Prostate gland (tissue), 2 donors: ENCODE data around the gene TAMM41. TPM values are rescaled to one million over a fixed set of nuclear protein-coding genes. Genes with fewer than 3 reads are reported as not detected.

Experiments
- DNase-seq: peaks from one replicate; pipeline ENCODE4 v3.0.0-alpha.2; 2019; ENCODE audit warnings: low spot score
- H3K27ac ChIP-seq, 2 donors: fragments of 200-600 bp; sonication (generic); 2 replicates each; pipeline ENCODE4 v1.5.1; 2017 to 2019
- H3K27me3 ChIP-seq: fragments of 200-600 bp; sonication (generic); replicated peaks from 2 replicates; pipeline ENCODE4 v1.5.1; 2019; ENCODE audit not compliant: insufficient read depth
- H3K36me3 ChIP-seq, 2 donors: fragments of 200-600 bp; sonication (generic); 1 replicate in 1 of 2; 2 replicates in 1 of 2; pipeline versions ENCODE4 v1.5.1 to v1.8.1; 2017 to 2019
- H3K4me1 ChIP-seq: fragments of 200-600 bp; sonication (generic); replicated peaks from 2 replicates; pipeline ENCODE4 v1.5.1; 2019
- H3K4me3 ChIP-seq, 2 donors: fragments of 200-600 bp; sonication (generic); 2 replicates each; pipeline ENCODE4 v1.5.1; 2017 to 2019
- H3K9me3 ChIP-seq: fragments of 200-600 bp; sonication (generic); 2 replicates; pipeline ENCODE4 v1.5.1; 2017
- CTCF ChIP-seq, 4 experiments: fragments of 200-600 bp in 2 of 4; fragments of 450-650 bp in 2 of 4; sonication (generic) in 2 of 4; IDR thresholded peaks; 1 replicate in 3 of 4; 2 replicates in 1 of 4; pipeline ENCODE4 v1.5.1; 2016 to 2019; ENCODE audit warnings: antibody characterized with exemption in 4 of 4, mild to moderate bottlenecking in 2 of 4, moderate library complexity in 2 of 4
- POLR2A ChIP-seq: fragments of 450-650 bp; IDR thresholded peaks from one replicate; pipeline ENCODE4 v1.6.1; 2016; ENCODE audit warnings: antibody characterized with exemption, mild to moderate bottlenecking
- POLR2AphosphoS5 ChIP-seq: sonication (generic); formaldehyde crosslinking; IDR thresholded peaks from one replicate; pipeline ENCODE4 v1.6.1; 2017; ENCODE audit warnings: antibody characterized with exemption
- WGBS: methylation state at CpG from one replicate; pipeline ENCODE4 v1.1.5; 2018; 5-methylcytosine and 5-hydroxymethylcytosine counted together
- intact Hi-C: fragments of 100-400 bp; cut with DNase I; formaldehyde crosslinking; loops from one replicate; pipeline ENCODE4 v1.14.2; 2022
- total RNA-seq, 2 donors: library from RNA; depleted of rRNA; stranded (reverse); fragments of >200 nt; gene quantifications; one replicate each; pipeline ENCODE4 v1.1.0, GENCODE V29; 2016

TAMM41 gene
- total RNA-seq, 2 donors from 2014 or later, result 11.2 to 18.8 TPM

GRCh38 chr3:11810276-11810675 lies 36.4 kb downstream of the TAMM41 start:
- no peak overlapping the region for H3K4me3 ChIP-seq
- H3K27ac ChIP-seq, result no peak overlapping the region
- TF ChIP-seq POLR2A, result no peak
- TF ChIP-seq POLR2AphosphoS5, result no peak
- no peak for TF ChIP-seq CTCF (IDR thresholded peaks at IDR 0.05)
- intact Hi-C loops, result no loop called here
- no peaks in the 10 kb centered on the region for H3K36me3 ChIP-seq
- 49% methylated on average over 3 of the region's 3 CpGs for WGBS
- no peaks in the 10 kb centered on the region for H3K9me3 ChIP-seq
- no peaks in the 10 kb centered on the region for H3K27me3 ChIP-seq
- H3K4me1 ChIP-seq, result peaks cover 5% of the 10 kb centered on the region
- no peak for DNase-seq

GRCh38 chr3:11808231-11808630 lies 38.5 kb downstream of the TAMM41 start:
- Histone ChIP-seq H3K27ac (no peak overlapping the region), H3K4me3 (no peak overlapping the region), H3K9me3 (no peaks in the 10 kb centered on the region), H3K36me3 (no peaks in the 10 kb centered on the region), H3K4me1 (peaks cover 4% of the 10 kb centered on the region), H3K27me3 (no peaks in the 10 kb centered on the region)
- WGBS, result 53% methylated on average over 9 of the region's 9 CpGs
- TF ChIP-seq POLR2AphosphoS5, result no peak
- TF ChIP-seq CTCF (IDR thresholded peaks at IDR 0.05), result no peak
- intact Hi-C loops, result loop anchor here (5.0 kb wide), 1 partner anchor 426 kb away; no protein-coding TSS in a partner anchor
- DNase-seq, result no peak

DNA sequence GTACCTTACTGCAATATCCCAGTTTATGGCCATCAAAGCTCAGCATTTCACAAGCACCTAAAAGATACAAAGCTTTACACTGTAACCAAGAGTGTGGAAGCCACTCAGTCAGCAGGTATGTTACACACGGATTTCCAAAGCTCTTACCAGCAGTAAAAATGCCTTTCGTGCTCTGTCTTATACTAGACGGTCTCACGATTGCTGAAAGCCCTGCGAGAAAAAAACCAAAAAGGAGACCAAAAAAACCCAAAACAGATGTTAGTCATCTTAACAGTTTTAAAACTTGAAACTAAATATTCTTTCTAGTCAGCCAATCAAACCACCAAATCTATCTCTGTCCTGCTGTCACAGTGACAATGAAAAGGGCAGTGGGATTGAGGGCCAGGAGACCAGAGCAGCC lies 39.0 kb downstream of the TAMM41 start:
- no peak for DNase-seq
- 75% methylated on average over 5 of the region's 5 CpGs for WGBS
- no peak for TF ChIP-seq POLR2A
- TF ChIP-seq POLR2AphosphoS5, result no peak
- no peak for TF ChIP-seq CTCF (IDR thresholded peaks at IDR 0.05)
- Histone ChIP-seq H3K27ac (no peak overlapping the region), H3K9me3 (no peaks in the 10 kb centered on the region), H3K4me3 (no peak overlapping the region), H3K27me3 (no peaks in the 10 kb centered on the region), H3K36me3 (no peaks in the 10 kb centered on the region), H3K4me1 (peaks cover 4% of the 10 kb centered on the region)
- intact Hi-C loops, result loop anchor here (5.0 kb wide), 1 partner anchor 425 kb away; no protein-coding TSS in a partner anchor

GRCh38 chr3:11805716-11806115 lies 41.0 kb downstream of the TAMM41 start:
- no peaks in the 10 kb centered on the region for H3K36me3 ChIP-seq
- peak overlapping the region in 1 of 2 donors; percentile 45 for H3K27ac ChIP-seq
- H3K27me3 ChIP-seq, result no peaks in the 10 kb centered on the region
- no peak overlapping the region for H3K4me3 ChIP-seq
- WGBS, result 93% methylated on average over 7 of the region's 7 CpGs
- peaks cover 4% of the 10 kb centered on the region for H3K4me1 ChIP-seq
- no peak for DNase-seq
- intact Hi-C loops, result loop anchor here (5.0 kb wide), 1 partner anchor 423 kb away; no protein-coding TSS in a partner anchor
- no peak for TF ChIP-seq POLR2AphosphoS5
- TF ChIP-seq CTCF (IDR thresholded peaks at IDR 0.05), result no peak
- TF ChIP-seq POLR2A, result no peak
- no peaks in the 10 kb centered on the region for H3K9me3 ChIP-seq
